Ovary (tissue), 9 donors: ENCODE measurements around the gene PDXP. TPM values are rescaled to one million over a fixed set of nuclear protein-coding genes. Genes with fewer than 3 reads are reported as not detected.

Source experiments
- DNase-seq, 5 donors: peaks; one replicate each; pipeline ENCODE4 v3.0.0-alpha.2; 2019 to 2020
- H3K27ac ChIP-seq, 2 donors: fragments of 200-600 bp; one replicate each; pipeline versions ENCODE4 v1.5.1 to v1.8.0; 2019 to 2022
- H3K27me3 ChIP-seq: fragments of 200-600 bp; one replicate; pipeline ENCODE4 v1.8.0; 2022
- H3K36me3 ChIP-seq: fragments of 200-600 bp; sonication (generic); one replicate; pipeline ENCODE4 v1.5.1; 2019
- H3K4me1 ChIP-seq: one replicate; pipeline ENCODE4 v1.8.1; 2013; ENCODE audit warnings: mild to moderate bottlenecking, moderate library complexity; ENCODE audit not compliant: insufficient read depth
- H3K4me3 ChIP-seq: fragments of 200-600 bp; sonication (generic); one replicate; pipeline ENCODE4 v1.5.1; 2017
- H3K9me3 ChIP-seq, 2 donors: fragments of 200-600 bp in 1 of 2; sonication (generic) in 1 of 2; one replicate each; pipeline versions ENCODE4 v1.5.1 to v1.8.1; 2013 to 2019; ENCODE audit warnings: mild to moderate bottlenecking in 1 of 2, moderate library complexity in 1 of 2
- EP300 ChIP-seq: sonication (generic); formaldehyde crosslinking; IDR thresholded peaks from one replicate; pipeline ENCODE4 v1.6.1; 2017; ENCODE audit warnings: antibody characterized with exemption
- POLR2A ChIP-seq: fragments of 450-650 bp; IDR thresholded peaks from one replicate; pipeline ENCODE4 v1.6.1; 2017; ENCODE audit warnings: antibody characterized with exemption, mild to moderate bottlenecking, moderate library complexity
- WGBS, 3 donors: extraction: QIAGEN DNeasy Blood & Tissue Kit in 1 of 3; methylation state at CpG; one replicate each; pipeline versions ENCODE4 v1.1.5 to v1.1.7; 2013 to 2017; 5-methylcytosine and 5-hydroxymethylcytosine counted together
- intact Hi-C, 4 donors: fragments of 100-400 bp; cut with DNase I; formaldehyde crosslinking; loops; one replicate each; pipeline versions ENCODE4 v1.11.0 to v1.15.1; 2022 to 2023
- polyA plus RNA-seq, 2 donors: library from polyadenylated mRNA; stranded (reverse); fragments of 200-250 nt in 1 of 2; fragments of 350-450 nt in 1 of 2; fragmentation: Illumina TruSeq in 1 of 2; extraction: RNeasy Lipid Tissue Mini Kit (QIAGEN cat#74804) in 1 of 2; gene quantifications; one replicate each; pipeline ENCODE4 v1.2.3, GENCODE V29; 2013 to 2014
- total RNA-seq, 7 donors: library from RNA; depleted of rRNA in 2 of 7; stranded (reverse); fragments of >200 nt in 2 of 7; fragmentation: NEBNext Ultra II Directional in 3 of 7; extraction: Animal tissue kit (Norgen Biotek cat#: 25700) in 3 of 7; gene quantifications; one replicate each; pipeline versions ENCODE4 v1.1.0 to v1.2.4, GENCODE V29; 2016 to 2023
- TF ChIP-seq, protein P1 (sequence below), 3 donors: fragments of 450-650 bp in 2 of 3; fragments of 200-600 bp in 1 of 3; IDR thresholded peaks; one replicate each; pipeline versions ENCODE4 v1.5.1 to v1.8.0; 2016 to 2022; ENCODE audit warnings: antibody characterized with exemption in 3 of 3, mild to moderate bottlenecking in 1 of 3
- donor health status: DM: no; HTN: no; CAD: no; lungs with moderate emphysema.
- donor health status: DM: no; HTN: no; CAD: no.
- donor health status: Bipolar disorder and iron deficiency.
- donor health status: DM: yes; HTN: yes; CAD: no.
- donor health status: DM: no; HTN: no; CAD: no.
- donor health status: DM: yes; HTN: yes; CAD: no.

Gene PDXP
- total and polyA plus RNA-seq, 9 donors: 8.1 to 15.9 (median 12.7) TPM

DNA sequence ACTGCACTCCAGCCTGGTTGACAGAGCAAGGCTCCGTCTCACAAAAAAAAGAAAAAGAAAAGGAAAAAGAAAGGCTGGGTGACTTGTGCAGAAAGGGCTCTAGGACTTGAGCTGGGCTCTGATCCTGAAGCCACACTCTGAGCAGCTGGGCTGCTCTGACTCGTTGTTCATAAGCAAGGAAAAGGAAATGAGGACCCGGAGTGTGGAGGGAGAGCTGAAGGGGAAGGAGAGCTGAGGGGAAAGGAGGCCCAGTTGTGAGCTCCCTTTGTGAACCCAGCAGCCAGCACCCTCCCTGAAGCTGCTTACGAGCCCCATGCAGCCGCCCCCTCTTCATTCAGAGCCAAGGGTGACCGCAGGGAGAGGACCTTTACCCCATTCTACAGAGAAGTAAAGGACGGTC lies 31.4 kb upstream of the PDXP start:
- intact Hi-C loops: loop anchor here in 1 of 4 donors (10.0 kb wide), 1 partner anchor 48 kb away; the partner anchor contains the start of gene LGALS1
- TF ChIP-seq POLR2A (no peak), EP300 (no peak)
- TF ChIP-seq, protein P1, sequence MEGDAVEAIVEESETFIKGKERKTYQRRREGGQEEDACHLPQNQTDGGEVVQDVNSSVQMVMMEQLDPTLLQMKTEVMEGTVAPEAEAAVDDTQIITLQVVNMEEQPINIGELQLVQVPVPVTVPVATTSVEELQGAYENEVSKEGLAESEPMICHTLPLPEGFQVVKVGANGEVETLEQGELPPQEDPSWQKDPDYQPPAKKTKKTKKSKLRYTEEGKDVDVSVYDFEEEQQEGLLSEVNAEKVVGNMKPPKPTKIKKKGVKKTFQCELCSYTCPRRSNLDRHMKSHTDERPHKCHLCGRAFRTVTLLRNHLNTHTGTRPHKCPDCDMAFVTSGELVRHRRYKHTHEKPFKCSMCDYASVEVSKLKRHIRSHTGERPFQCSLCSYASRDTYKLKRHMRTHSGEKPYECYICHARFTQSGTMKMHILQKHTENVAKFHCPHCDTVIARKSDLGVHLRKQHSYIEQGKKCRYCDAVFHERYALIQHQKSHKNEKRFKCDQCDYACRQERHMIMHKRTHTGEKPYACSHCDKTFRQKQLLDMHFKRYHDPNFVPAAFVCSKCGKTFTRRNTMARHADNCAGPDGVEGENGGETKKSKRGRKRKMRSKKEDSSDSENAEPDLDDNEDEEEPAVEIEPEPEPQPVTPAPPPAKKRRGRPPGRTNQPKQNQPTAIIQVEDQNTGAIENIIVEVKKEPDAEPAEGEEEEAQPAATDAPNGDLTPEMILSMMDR (IDR thresholded peaks at IDR 0.05): no peak

DNA sequence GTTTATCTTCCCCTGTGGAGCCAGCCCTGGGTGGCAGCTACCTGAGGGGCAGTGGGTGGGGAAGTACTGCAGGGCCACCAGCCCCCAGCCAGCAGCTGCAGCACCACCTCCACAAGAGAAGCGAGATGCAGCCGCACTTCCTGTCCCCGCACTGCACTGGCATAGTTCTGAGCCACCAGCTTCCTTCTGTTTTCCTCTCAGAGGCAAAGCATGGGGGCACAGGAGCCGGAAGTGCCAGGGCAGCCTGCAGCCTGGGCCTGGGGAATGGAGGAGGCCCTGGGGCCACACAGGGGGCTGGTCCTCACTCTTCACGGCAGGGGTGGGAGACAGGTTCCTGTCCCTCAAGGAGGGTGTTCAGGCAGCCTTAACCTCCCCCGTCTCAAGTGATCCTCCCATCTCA lies 31.0 kb upstream of the PDXP start:
- Histone ChIP-seq H3K4me1 (peaks cover 4% of the 10 kb centered on the region), H3K27ac (no peak overlapping the region), H3K9me3 (no peaks in the 10 kb centered on the region), H3K27me3 (no peaks in the 10 kb centered on the region), H3K36me3 (no peaks in the 10 kb centered on the region), H3K4me3 (no peak overlapping the region)
- peak in 1 of 5 donors; percentile 20 for DNase-seq
- intact Hi-C loops: loop anchor here in 1 of 4 donors (10.0 kb wide), 1 partner anchor 47 kb away; the partner anchor contains the start of gene LGALS1
- WGBS, 3 donors: 79 to 89% (median 80%) methylated on average over 6 of the region's 6 CpGs
- no peak for TF ChIP-seq POLR2A
- TF ChIP-seq EP300: no peak
- TF ChIP-seq, protein P1 (IDR thresholded peaks at IDR 0.05): no peak

More for the DNA sequence above, 31.4 kb upstream of the PDXP start:
- no peak for DNase-seq
- H3K4me1 ChIP-seq: peaks cover 4% of the 10 kb centered on the region
- H3K9me3 ChIP-seq: no peaks in the 10 kb centered on the region
- H3K36me3 ChIP-seq: no peaks in the 10 kb centered on the region
- H3K27ac ChIP-seq: no peak overlapping the region
- no peak overlapping the region for H3K4me3 ChIP-seq
- 68 to 73% (median 73%) methylated on average over 7 of the region's 7 CpGs for WGBS, 3 donors
- no peaks in the 10 kb centered on the region for H3K27me3 ChIP-seq

DNA sequence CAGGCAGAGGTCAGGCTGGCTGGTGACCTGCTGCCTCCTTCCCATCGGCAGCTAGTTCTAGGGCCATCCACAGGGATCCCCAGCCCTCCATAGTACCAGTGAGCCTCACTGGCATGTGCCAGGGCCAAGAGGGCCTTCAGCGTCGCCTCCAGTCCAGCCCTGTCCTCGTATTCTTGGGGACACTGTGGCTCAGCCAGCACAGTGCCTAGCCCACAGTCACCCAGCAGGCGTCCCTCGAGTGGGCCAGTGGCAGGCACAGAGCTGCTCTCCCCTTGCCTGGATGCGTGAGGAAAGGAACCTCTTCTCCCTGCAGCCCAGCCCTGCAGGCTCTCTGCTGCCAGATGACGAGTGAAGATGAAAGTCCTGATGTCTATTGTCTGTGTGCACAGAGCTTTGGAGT lies 29.7 kb upstream of the PDXP start:
- TF ChIP-seq, protein P1 (IDR thresholded peaks at IDR 0.05): no peak
- TF ChIP-seq POLR2A: no peak
- TF ChIP-seq EP300: no peak
- intact Hi-C loops: loop anchor here in 1 of 4 donors (10.0 kb wide), 1 partner anchor 46 kb away; the partner anchor contains the start of gene LGALS1
- Histone ChIP-seq H3K4me3 (no peak overlapping the region), H3K27ac (no peak overlapping the region), H3K4me1 (peaks cover 11% of the 10 kb centered on the region), H3K9me3 (no peaks in the 10 kb centered on the region), H3K36me3 (no peaks in the 10 kb centered on the region), H3K27me3 (no peaks in the 10 kb centered on the region)
- 80 to 85% (median 84%) methylated on average over 8 of the region's 8 CpGs for WGBS, 3 donors
- no peak for DNase-seq

DNA sequence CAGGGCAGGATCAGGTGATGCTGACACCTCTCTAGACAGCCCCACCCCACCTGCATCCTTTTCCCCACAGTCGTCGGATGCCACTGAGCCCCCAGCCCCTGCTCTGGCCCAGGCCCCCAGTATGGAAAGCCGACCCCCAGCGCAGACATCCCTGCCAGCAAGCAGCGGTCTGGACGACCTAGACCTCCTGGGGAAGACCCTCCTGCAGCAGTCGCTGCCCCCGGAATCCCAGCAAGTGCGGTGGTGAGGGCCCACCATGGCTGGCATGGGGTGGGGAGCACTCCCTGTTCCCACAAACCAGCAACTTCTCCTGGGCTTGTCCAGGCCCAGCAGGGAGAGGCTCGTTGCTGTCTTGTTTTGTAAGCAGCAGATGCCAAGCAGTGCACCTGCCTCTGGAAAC lies 28.6 kb upstream of the PDXP start:
- WGBS, 3 donors: 77 to 82% (median 81%) methylated on average over 5 to 10 of the region's 10 CpGs
- intact Hi-C loops: loop anchor here in 1 of 4 donors (10.0 kb wide), 1 partner anchor 45 kb away; the partner anchor contains the start of gene LGALS1

More for the DNA sequence above, 28.6 kb upstream of the PDXP start:
- Histone ChIP-seq H3K4me3 (no peak overlapping the region), H3K36me3 (no peaks in the 10 kb centered on the region), H3K27ac (no peak overlapping the region), H3K4me1 (peaks cover 20% of the 10 kb centered on the region), H3K27me3 (no peaks in the 10 kb centered on the region), H3K9me3 (no peaks in the 10 kb centered on the region)
- TF ChIP-seq POLR2A (no peak), EP300 (no peak)
- TF ChIP-seq, protein P1 (IDR thresholded peaks at IDR 0.05): no peak
- no peak for DNase-seq
